Middle frontal gyrus (tissue), 1 donor: ENCODE measurements around the gene ARGFX.
A peak's percentile ranks its signal among the peaks of the same experiment; 100 is the strongest.
"Not testable (repeated sequence)": the region's sequence is repeated elsewhere in the genome, so short reads cannot be mapped to it uniquely, and the experiment has no call there.

Experiments
- DNase-seq: peaks from one replicate; pipeline ENCODE4 v3.0.0-alpha.2; 2015; ENCODE audit warnings: low spot score; ENCODE audit errors: extremely low spot score

The ARGFX gene

DNA sequence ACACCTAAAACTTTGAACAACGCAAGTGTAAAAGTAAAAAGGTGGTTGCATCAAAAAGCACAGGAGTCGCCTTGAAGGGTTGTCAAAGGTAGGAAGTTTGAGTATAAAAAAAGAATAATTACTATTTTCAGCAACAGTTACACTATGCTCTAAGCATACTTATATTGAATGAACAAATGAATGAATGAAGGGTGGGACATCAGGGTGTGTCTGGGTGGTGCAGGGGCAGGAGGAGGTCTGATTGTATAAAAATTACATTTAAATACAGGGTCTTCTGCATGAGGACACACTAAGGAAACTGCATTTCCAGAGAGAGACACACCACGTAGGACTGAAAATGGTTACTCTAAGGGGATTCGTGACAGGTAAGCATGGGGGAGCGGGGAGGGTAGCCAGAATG lies at the start of gene ARGFX:
Gene ARGFX, plus strand, starts transcription at position 301 of the 400 bp plus-strand sequence. CDS start 2,765 bp downstream, outside the sequence.
- no peak for DNase-seq

DNA sequence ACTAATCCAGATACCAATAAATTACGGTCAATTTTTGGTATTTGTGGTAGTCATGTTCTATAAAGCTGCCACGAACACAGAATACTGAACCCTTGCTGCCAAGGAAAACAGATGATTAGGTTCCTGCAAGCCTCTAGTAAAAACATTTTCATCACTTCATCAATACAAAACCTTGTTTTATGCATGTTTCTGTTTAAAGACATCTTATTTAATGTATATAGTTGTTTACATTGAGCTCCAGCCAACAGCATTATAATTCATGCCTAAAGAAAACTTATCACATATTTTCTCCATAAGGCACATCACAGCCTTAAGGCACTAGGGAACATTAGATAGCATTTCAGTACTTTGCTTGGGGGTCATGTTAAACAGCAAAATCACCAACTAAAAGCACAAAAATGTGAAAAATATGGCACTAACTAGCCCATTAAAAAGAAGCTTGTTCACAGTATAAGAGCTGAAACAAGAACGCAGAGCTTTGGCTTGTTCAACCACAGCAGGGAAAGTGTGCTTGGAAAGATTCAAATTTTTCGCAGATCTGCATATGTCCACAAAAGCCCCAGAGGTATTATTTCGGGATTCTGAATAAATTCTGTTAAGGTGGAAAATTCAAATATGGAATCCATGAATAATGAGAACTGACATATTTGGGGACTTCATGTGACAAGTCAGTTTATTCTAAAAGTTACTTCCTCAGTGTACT lies 49.6 kb upstream of the ARGFX start:
- no peak for DNase-seq

DNA sequence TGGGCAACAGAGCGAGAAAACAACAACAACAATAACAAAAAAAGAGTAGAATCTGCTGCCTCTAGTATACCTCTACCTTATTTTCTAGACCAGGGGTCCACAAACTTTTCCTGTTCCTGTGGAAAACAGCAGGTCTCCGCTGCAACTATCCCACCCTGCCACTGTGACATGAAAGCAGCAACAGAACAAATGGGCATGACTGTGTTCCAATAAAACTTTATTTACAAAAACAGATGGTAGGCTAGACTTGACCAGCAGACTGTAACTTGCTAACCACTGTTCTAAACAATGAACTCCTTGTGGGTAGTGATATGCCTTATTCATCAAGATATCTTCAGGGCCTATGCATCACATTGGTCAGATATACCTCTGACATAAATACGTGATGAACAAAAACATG lies 47.2 kb upstream of the ARGFX start:
- DNase-seq = no peak

DNA sequence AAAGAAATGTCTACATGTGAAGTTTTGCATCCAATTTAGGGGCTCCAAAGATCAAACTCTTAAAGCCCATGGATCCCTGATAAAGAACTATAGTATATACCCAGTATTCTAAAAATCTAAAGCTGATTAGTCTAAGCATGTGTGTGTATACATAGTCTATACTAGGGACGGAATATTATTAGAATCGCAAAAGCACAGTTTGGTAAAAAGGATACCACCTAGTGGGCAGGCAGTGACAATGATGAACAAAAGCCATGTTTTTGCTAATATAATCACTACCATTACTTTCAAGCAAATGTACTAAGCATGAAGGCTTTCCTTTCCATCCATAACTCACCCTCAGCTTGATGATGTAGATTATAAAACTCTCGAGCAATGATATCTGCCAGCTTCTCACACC lies 38.4 kb upstream of the ARGFX start:
- DNase-seq = no peak

DNA sequence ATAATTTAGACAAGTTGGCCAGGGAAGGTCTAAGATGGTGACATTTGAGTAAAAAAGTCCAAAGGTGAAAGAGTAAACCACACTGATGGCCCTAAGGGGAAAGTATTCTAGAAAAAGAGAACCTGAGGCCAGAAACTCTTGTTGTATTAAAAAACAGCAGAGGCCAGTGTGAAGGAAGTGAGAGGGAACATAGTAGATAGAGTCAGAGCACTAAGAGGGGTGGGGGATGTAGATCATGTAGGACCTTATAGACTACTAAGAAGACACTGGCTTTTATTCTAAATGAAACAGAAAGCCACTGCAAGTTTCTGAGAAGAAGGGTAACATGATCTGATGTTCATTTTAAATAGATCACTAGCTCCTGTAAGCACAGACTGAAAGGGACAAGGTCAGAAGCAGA lies 36.5 kb upstream of the ARGFX start:
- DNase-seq = no peak

DNA sequence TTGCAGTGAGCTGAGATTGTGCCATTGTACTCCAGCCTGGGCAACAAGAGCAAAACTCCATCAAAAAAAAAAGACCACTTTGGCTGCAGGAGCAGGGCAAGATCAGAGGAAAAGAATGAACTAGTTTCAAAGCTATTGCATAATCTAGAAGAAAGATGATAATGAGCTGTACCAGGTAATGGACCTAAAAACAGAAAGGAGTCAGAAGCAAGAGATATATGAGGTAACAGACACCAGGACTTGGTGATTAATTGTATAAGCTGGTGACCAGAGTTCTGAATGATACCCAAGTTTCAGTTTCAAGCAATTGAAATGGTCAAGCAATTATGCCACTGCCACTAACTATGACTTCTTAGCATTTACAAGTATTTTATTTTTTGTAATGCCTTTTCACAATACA lies 24.8 kb upstream of the ARGFX start:
- DNase-seq = no peak

DNA sequence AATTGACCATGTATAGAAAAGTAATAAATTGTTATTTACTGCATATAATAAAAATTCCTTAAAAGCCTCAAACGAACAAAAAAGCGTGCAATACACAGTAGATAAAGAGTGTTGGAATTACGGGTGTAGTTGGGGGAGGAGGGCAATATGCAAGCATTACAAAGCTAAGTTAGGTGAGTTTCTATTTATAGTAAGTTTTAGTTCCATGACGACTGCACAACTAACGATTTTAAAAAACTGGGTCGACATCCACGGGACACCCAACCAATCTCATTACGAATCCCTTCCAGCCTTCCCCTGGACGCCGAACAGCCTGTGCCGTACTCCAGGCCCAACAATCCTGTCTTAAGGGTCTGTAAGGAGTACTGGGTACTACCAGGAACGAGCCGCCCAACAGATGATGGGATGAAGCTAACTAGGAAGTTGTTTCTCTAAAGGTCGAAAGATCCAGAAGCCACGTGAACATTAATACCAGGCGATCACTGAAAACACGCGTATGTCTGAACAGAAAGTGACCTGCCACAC lies 22.6 kb upstream of the ARGFX start:
- no peak for DNase-seq

DNA sequence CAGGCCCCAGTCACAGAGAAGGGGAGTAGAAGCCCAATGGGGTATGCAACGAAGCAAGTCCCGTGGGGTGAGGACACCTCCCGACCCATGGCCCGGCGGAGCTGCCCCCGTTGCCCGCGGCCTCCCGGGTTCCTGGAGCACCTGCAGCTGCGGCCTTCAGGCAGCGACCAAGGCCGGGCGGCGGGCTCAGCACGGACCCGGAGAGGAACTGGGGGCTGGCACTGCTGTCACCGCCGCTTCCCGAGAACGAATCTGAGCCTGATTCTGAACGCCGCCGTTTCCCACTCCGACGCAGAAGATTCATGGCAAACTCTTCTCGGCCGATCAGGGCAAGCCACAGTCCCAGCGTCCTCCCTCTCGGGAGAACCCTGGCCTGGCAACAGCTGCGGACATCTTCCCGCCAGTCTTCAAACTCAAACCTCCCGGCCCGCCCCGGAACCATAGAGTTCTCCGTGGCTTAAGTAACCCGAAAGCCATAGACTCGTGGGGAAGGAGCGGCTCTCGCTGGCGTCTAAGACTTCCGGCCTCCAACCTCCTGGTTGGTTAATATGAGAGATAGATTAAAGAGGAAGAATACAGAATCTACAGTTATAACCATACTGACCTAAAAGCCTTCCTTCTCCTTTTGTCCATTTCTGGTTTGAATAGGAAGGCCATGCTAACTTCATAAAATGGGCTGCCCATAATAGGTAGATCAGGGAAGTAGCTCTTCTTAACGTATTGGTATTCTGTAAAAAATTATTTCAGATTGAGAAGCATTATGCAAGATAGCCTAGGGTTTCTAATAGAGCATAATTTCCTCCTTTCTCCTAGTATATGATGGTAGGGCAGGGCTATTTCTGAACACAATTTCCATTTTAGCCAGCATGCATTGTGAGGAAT lies 21.9 kb upstream of the ARGFX start, which contains the start of gene POLQ:
Gene POLQ, minus strand, starts transcription at position 415 of the 882 bp plus-strand sequence. Its CDS starts 111 bp downstream, at position 304.
- peak; percentile 90 for DNase-seq

DNA sequence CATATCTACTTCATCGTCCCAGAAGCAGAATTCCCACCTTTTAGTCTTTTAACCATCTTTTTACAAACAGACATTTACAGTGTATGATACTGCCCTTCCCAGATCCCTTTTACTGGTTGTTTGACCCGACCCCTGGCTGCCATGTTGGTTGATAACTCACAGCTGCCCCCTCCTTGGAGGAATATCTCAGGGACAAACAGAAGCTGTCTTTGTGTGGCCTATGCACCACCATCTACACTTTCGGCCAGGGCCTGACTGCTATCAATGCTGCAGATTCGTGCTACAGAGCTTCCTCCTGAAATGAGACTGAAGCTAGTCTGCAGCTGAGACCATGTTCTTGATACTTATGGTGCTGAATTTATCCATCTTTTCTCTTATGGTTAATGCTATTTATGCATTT lies 15.4 kb upstream of the ARGFX start:
- no peak for DNase-seq

DNA sequence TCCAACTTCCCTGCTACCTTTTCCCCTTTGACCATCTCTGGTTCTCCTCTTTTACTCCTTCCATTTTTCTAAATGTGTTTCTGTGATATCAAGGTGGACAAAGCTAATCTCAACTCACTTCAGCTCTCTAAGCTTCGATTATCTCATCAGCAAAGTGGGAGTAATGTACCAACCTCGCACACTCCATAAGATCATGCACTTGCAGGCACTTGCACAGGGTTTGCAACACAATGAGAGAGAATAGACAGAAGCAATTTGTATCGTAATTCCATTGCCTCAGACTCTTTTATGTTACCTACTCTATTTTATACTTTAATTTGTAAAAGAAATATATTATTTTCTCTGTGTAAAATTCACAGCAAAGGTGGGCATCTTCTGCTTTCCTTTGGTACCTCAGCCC lies 15.0 kb upstream of the ARGFX start:
- no peak for DNase-seq

DNA sequence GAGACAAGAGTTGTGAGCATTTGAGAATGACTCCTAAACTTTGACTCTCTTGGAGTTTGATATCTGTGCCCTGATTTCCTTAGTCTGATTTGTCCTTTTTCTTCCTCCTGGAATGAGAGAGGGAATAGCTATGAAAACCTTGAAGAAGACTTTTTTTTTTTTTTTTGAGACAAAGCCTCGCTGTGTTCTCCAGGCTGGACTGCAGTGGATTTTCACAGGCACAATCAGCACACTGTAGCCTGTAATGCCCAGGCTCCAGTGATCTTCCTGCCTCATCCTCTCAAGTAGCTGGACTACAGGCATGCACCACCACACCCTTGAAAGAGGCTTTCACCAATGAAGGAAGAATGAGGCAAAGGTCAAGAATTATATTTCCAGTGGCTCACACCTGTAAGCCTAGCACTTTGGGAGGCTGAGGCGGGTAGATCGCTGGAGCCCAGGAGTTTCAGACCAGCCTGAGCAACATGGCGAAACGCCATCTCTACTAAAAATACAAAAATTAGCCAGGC lies 10.3 kb upstream of the ARGFX start:
- DNase-seq = no peak

DNA sequence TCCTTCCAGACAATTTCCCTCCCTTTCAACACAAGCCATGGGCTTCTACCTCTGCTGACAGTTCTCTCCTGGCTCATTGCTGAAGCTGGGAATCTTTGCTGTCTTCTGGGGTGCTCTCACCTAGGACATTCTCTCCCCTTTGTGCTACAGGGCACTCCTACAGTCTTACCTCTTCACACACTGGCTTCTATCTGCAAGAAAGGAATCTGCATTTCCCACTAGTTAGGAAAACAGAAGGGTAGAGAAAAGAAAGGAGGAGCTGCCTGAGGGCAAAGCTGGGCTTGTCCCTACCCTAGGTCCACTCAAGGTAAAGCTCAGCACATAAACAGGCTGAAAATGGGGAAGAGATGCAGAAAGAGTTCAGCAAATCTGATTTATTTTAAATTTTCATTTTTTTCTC lies 5.6 kb upstream of the ARGFX start:
- no peak for DNase-seq

DNA sequence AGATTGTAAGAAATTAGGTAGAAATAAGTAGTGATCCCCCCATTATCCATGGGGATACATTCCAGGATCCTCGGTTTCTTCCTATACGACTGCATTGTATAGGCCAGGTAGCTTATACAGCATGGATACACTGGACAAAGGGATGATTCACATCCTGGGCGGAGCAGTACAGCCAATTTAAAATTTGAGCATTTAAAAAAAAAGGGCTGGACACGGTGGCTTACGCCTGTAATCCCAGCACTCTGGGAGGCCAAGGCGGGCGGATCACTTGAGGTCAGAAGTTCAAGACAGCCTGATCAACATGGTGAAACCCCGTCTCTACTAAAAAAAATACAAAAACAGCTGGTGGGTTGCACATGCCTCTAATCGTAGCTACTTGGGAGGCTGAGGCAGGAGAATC lies 976 bp upstream of the ARGFX start:
- no peak for DNase-seq

DNA sequence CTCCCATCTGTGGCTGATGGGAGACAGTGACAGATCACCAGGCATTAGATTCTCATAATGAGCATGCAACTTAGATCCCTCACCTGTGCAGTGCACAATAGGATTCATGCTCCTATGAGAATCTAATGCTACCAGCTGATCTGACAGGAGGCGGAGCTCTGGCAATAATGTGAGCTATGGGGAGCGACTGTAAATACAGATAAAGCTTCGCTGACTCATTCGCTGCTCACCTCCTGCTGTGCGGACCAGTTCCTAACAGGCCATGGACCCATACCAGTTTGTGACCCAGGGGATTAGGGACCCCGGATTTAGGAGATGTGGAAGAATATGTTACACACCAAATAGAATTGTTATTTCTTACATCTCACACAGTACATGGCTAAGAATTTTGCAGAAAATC lies 6.7 kb downstream of the ARGFX start:
- DNase-seq = no peak

DNA sequence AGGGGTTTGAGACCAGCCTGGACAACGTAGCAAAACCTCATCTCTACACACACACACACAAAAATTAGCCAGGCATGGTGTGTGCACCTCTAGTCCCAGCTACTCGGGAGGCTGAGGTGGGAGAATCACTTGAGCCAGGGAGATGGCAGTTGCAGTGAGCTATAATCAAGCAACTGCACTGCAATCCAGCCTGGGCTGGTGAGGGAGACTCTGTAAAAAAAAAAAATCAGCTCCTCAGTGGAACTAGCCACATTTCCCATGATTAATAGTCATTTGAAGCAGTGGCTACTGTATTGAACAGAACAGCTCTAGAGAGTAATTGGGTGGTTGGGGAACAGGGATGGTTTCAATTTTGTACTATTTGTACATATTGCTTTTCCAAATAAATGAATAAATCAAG lies 13.9 kb downstream of the ARGFX start:
- no peak for DNase-seq

DNA sequence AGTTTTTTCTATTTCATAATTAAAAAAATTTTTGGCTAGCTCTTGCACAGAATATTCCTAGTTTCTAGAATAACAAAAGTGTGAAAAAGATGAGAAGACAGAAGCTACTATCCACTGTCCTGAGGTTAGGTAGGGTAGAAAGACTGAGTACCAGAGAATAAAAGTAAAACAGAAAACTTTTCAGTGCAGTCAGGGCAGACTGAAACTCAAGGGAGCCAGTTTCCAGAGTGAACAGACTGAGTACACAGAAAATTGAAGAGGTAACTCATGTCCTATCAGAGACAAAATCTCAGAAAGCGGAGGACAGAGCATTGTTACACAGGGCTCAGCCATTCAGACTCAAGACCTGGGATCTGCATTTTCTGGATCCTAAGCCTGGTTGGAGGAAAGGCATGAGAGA lies 16.7 kb downstream of the ARGFX start:
- DNase-seq = no peak

DNA sequence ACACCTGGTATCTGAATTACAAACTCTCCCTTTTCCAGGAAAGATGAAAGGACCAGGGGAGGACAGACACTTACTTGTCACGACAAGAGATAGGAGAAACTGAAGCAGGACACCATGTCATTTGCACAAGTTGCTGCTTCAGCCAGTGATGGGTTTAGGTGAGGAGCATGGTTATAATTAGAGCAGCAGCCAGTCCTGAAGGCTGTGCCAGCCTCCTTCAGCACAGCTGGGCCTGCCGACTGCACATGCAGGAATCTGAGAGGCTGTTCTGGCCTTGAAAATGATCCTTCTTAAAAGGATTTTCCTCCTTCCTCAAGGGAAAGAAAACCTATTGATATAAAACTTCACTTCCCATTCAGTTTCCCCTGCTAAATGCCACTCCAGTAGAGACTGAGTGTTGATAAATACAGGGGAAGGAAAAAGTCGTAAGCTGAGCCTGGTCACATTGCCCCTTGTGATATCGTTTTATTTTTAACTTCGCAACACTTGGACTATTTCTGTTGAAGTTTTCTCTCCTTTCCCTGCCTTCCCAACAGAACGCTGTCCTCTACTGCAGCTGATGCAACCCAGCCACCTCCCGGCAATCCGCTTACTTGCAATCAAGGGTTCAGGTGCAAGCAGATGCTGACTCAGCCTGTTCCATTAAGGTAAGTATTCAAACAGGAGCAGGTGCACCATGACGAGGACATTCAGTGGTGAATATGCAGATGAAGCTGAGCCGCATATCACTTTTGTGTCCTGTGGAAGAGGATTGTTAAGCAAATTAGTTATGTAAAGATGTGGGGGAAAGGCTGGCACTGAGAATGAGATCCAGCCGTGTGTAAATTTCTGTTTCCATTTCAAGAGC lies 25.3 kb downstream of the ARGFX start, which contains the start of gene FBXO40:
Gene FBXO40, plus strand, starts transcription at position 524 of the 847 bp plus-strand sequence. CDS start 27,197 bp downstream, outside the sequence.
- DNase-seq = no peak

DNA sequence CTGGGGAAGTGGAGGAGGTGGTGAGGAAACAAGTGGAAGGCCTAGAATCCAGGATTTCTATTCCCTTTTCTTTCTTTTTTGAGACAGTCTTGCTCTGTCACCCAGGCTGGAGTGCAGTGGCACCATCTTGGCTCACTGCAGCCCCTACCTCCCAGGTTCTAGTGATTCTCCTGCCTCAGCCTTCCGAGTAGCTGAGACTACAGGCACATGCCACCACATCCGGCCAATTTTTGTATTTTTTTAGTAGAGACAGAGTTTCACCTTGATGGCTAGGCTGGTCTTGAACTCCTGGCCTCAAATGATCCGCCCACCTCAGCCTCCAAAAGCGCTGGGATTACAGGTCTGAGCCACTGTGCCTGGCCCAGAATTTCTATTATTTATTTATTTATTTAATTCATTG lies 26.1 kb downstream of the ARGFX start:
- DNase-seq = not testable (repeated sequence)

DNA sequence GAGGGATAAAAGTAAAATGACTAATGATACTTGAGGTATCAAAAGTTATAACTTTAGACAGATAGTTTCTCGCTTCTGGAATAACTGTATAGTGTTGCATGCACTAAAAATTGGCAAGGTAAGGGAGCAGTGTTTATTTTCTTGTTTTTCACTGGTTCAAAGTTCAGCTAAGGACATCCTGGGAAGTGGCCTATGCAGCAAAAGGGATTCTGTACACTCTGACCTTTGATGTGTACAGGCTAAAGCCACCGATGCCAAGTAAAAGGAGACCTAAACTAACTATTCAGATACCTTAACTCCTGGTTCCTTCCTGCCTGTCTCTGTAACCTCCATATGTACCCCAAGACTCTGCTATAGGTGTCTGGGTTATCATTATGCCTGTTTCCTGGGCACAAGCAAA lies 27.1 kb downstream of the ARGFX start:
- no peak for DNase-seq

DNA sequence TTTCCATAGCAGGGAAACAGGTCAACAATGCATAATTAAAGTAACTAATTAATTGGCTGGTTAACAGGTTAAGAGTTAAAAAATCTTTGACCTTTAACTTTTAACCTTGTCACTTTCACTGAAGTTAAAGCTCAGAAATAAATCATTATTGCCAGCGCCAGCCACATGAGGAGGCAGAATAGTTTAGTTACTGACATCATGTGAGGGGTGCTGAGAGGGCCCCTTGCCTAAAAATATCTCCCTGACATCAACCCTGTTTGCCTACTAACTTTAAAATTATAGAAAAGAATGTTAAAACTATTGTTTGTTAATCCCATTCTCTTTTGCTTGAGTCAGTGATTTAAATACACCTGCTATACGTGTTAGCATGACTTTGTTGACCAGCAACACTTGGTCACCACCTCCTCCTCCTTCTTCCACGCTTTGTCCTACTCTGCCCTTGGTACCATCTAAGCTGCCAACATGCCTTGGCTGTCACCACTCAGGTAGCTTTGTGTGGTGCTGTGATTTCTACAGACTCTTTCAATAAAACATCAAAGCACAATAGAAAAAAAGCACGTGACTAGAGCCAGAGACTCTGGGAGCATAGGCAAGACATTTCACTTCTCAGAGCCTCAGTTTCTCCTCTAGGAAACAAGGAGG lies 28.1 kb downstream of the ARGFX start:
- no peak for DNase-seq

DNA sequence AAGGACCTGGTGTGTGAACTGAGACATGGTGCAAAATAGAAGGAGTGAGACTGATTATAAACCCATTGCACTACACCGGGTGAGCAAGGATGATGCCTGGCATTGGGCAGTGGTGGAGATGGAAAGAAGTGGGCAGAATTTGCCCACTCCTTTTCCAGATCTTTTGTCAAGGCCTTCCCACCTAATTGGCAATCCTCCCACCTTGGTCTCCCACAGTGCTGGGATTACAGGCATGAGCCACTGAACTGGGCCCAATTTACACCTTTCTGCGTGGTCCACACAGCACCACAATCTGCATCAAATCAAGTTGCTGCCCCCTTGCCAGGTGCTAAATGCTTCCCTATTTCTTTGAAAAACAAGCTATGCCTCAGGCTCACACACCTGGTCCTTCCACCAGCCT lies 30.8 kb downstream of the ARGFX start:
- DNase-seq = no peak
